Stimulated activated naive CD8-positive, alpha-beta T cell treated with anti-CD3 and anti-CD28 coated beads, Interleukin-15, amount 100 ng/mL, for 72 hours (primary cell): Measurements from ENCODE around the gene ADAMTS7.
A peak's percentile ranks its signal among the peaks of the same experiment; 100 is the strongest.
"Not testable (repeated sequence)": the region's sequence is repeated elsewhere in the genome, so short reads cannot be mapped to it uniquely, and the experiment has no call there.

Experiments
- ATAC-seq: fragments of 150-1000 bp; cut with Tn5 transposase; 2 replicates; pipeline ENCODE4 v1.10.0; 2021; ENCODE audit warnings: mild to moderate bottlenecking, moderate library complexity
- DNase-seq, 2 donors: peaks; one replicate each; pipeline ENCODE4 v3.0.0; 2021 to 2022
- H3K27ac Mint-ChIP-seq, 2 donors: one replicate each; pipeline ENCODE4 v1.8.0; 2022; ENCODE audit warnings: mild to moderate bottlenecking in 2 of 2, mixed read lengths in 2 of 2, moderate library complexity in 2 of 2
- H3K27me3 Mint-ChIP-seq: one replicate; pipeline ENCODE4 v1.8.0; 2022; ENCODE audit warnings: mixed read lengths
- H3K4me1 Mint-ChIP-seq: one replicate; pipeline ENCODE4 v1.8.0; 2022; ENCODE audit warnings: mild to moderate bottlenecking, mixed read lengths
- H3K4me3 Mint-ChIP-seq, 2 donors: one replicate each; pipeline ENCODE4 v1.8.0; 2022; ENCODE audit warnings: mild to moderate bottlenecking in 2 of 2, mixed read lengths in 2 of 2, moderate library complexity in 1 of 2
- H3K9me3 Mint-ChIP-seq, 2 donors: one replicate each; pipeline ENCODE4 v1.8.0; 2022; ENCODE audit warnings: mixed read lengths in 2 of 2

Gene ADAMTS7

DNA sequence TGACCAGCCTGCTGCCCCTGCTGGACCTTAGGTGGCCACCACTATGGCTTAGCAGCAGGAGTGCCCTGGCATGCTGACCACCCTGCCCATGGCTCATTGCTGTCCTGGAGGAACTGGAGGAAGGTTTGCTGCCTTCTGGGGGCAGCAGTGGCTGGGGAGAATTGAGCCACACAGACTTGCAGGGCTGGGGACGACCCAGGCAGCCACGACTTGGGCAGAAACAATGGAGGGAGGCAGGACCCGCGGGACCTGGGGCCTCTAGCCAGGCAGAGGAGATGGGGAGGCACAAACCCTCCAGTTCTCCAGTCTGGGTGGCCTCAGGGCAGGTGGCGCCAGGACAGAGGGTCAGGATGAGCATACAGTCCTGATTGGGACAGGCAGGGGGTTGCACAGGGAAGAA lies 32.8 kb downstream of the ADAMTS7 start:
- no peak overlapping the region for H3K4me3 Mint-ChIP-seq
- H3K27me3 Mint-ChIP-seq: peaks cover 20% of the 10 kb centered on the region
- no peak for DNase-seq
- no peaks in the 10 kb centered on the region for H3K4me1 Mint-ChIP-seq
- H3K27ac Mint-ChIP-seq: no peak overlapping the region
- H3K9me3 Mint-ChIP-seq: no peaks in the 10 kb centered on the region
- no peak for ATAC-seq

- not testable (repeated sequence) for DNase-seq, ATAC-seq, H3K27ac Mint-ChIP-seq, H3K4me3 Mint-ChIP-seq, H3K4me1 Mint-ChIP-seq, H3K9me3 Mint-ChIP-seq
- H3K27me3 Mint-ChIP-seq: peaks cover 20% of the 10 kb centered on the region
Observed at GRCh38 chr15:78777953-78778345, 33.3 kb downstream of the ADAMTS7 start.

GRCh38 chr15:78777290-78777952 lies 33.8 kb downstream of the ADAMTS7 start:
- H3K4me3 Mint-ChIP-seq, H3K4me1 Mint-ChIP-seq, DNase-seq, H3K9me3 Mint-ChIP-seq, ATAC-seq, H3K27ac Mint-ChIP-seq: not testable (repeated sequence)
- H3K27me3 Mint-ChIP-seq: peaks cover 20% of the 10 kb centered on the region

DNA sequence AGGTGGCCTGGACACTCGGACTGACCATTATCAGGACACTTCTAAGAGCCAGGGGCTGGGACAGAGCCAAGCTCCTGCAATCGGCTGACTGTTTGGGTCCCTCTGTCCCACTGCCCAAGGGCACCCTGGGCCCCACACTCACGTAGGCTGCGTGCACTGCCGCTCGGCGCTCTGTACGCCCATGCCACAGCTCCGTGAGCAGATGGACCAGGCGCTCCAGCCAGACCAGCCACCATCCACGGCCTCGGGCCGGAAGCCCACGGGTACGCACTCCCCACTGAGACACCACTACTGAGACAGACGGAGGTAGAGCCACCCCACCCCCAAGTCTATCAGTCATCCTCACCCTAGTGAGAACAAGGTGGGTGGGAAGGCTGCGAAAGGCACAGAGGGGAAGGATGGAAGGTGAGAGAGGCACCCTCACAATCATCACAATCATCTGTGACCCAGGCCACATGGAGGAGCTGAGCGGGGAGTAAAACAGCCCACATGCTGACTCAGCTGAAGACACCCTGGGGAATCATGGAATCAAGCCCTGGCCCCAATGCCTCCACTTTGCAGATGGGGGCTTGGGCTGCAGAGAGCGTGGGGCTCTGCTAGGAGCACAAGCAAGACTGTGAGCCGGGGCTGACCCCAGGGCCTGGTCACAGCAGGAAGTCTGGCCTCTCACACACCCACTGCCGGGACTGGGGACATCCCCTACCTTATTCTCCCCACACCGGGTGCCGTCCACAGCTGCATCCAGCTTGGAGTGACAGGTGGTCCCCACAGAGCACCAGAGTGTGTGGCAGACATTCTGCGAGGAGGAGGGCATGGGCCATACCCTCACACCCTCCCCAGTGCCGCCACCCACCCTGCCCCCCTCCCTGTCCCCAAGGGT lies 35.0 kb downstream of the ADAMTS7 start:
- Mint-ChIP-seq H3K27ac (peak overlapping the region in 1 of 2 donors; percentile 71), H3K27me3 (peaks cover 14% of the 10 kb centered on the region)
- not testable (repeated sequence) for ATAC-seq, H3K4me3 Mint-ChIP-seq, H3K4me1 Mint-ChIP-seq, H3K9me3 Mint-ChIP-seq, DNase-seq

DNA sequence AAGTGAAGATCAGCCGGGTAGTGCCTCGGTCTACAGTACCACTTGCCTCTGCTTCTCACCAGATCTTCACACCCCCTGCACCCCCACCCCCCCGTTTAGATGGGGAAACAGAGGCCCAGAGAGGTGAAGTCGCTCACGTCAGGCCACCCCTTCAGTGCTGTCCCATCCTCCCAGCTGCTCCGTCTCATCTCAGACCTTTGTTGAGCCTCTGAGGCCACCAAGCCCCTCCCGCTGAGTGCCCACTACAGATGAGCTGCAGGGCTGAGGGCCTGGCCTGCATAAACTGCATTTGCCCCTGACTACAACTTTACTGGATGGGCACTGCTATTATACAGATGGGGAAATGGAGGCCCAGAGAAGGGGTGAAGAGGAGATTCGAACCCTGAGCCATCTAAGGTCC lies 35.8 kb downstream of the ADAMTS7 start:
- Mint-ChIP-seq H3K9me3 (no peaks in the 10 kb centered on the region), H3K4me1 (no peaks in the 10 kb centered on the region)

GRCh38 chr15:78774451-78774990 lies 36.7 kb downstream of the ADAMTS7 start:
- not testable (repeated sequence) for H3K4me1 Mint-ChIP-seq, ATAC-seq

More for the DNA sequence above, 35.8 kb downstream of the ADAMTS7 start:
- Mint-ChIP-seq H3K4me3 (no peak overlapping the region), H3K27ac (no peak overlapping the region), H3K27me3 (peaks cover 12% of the 10 kb centered on the region)
- DNase-seq: no peak
- ATAC-seq: no peak

DNA sequence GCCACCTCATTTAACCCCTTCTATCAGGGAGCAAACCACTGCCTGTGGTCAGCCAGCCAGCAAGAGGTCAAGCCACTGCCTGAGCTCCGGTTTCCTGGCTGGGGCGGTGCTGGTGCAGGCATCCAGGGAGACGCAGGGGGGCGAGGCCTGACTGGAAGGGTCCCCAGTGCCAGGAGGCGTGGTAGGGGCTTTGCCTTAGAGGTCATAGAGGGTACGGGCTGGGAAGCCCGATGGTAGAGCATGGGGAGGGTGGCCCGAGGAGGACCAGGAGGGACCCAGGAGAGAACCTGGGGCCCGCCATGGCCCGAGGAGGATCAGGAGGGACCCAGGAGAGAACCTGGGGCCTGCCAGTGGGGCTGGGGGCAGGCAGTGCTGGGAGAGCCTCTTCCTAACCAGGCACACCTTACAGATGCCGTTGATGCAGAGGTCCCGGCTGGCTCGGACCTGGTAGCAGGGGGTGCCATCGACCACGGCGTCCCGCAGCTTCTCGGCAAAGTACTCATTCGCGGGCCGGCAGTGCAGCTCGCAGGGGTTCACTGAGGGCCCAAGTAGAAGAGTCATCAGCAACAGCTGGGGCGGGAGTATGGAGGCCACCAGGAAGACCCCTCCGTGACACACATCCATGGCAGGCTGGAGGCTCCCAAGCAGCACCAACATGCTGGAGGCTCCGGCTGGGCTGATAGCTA lies 37.4 kb downstream of the ADAMTS7 start:
- H3K4me1 Mint-ChIP-seq, H3K4me3 Mint-ChIP-seq, H3K9me3 Mint-ChIP-seq, ATAC-seq, H3K27ac Mint-ChIP-seq, DNase-seq: not testable (repeated sequence)
- peaks cover 12% of the 10 kb centered on the region for H3K27me3 Mint-ChIP-seq

More at GRCh38 chr15:78774451-78774990, 36.7 kb downstream of the ADAMTS7 start:
- H3K4me3 Mint-ChIP-seq, H3K9me3 Mint-ChIP-seq, DNase-seq: not testable (repeated sequence)
- Mint-ChIP-seq H3K27ac (peak overlapping the region in 1 of 2 donors; percentile 76), H3K27me3 (peaks cover 12% of the 10 kb centered on the region)

DNA sequence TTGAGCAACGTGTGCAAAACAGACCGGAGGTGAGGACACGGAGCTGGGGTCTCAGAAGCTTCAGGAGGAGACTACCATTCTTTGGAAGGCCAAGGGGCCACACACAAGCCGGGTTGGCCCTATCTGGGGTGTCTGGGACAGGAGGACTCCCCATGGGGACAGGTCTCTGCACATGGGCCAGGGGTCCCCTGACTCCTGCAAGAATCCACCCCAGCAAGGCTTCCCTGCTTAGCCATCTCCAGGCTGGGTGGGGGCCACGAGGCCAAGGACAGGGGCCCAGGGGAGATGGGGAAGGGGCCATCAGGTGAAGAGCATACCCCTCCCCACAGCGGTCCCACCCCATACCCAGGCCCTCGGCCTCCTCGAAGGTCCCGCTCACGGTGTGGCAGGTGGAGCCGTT lies 38.5 kb downstream of the ADAMTS7 start:
- no peaks in the 10 kb centered on the region for H3K4me1 Mint-ChIP-seq
- no peaks in the 10 kb centered on the region for H3K9me3 Mint-ChIP-seq
- peaks cover 2% of the 10 kb centered on the region for H3K27me3 Mint-ChIP-seq
- no peak for ATAC-seq
- H3K4me3 Mint-ChIP-seq: no peak overlapping the region
- no peak overlapping the region for H3K27ac Mint-ChIP-seq
- no peak for DNase-seq

GRCh38 chr15:78771436-78772000 lies 39.7 kb downstream of the ADAMTS7 start:
- H3K9me3 Mint-ChIP-seq, H3K27me3 Mint-ChIP-seq, H3K4me3 Mint-ChIP-seq, DNase-seq, H3K4me1 Mint-ChIP-seq, H3K27ac Mint-ChIP-seq, ATAC-seq: not testable (repeated sequence)

GRCh38 chr15:78771020-78771419 lies 40.2 kb downstream of the ADAMTS7 start:
- not testable (repeated sequence) for H3K9me3 Mint-ChIP-seq, H3K4me3 Mint-ChIP-seq, DNase-seq, H3K4me1 Mint-ChIP-seq, H3K27ac Mint-ChIP-seq, ATAC-seq, H3K27me3 Mint-ChIP-seq

DNA sequence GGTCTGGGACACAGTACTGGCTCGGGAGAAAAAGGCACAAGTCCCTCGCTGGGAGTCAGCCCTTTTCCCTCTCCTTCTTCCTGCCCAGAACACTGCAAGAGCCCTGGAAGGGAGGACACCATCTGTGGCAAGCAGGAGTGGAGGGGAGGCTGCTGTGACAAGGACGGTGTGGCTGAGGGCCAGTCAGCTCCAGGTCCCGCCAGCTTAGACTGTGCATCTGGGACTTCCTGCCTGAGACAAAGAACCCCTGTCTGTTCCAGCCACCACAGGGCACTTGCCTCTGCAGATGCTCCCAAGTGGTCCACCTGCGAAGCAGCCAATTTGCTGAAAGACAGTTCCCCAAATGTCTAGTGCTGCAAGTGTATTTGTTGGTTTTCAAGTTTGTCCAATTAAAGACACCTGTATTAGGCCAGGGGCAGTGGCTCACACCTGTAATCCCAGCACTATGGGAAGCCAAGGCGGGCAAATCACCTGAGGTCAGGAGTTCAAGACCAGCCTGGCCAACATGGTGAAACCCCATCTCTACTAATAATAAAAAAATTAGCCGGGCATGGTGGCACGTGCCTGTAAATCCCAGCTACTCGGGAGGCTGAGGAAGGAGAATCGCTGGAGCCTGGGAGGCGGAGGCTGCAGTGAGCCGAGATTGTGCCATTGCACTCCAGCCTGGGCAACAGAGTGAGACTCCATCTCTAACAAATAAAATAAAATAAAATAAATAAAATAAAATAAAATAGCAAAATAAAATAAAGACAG lies 41.6 kb downstream of the ADAMTS7 start:
- not testable (repeated sequence) for H3K4me3 Mint-ChIP-seq, H3K27me3 Mint-ChIP-seq, ATAC-seq, H3K4me1 Mint-ChIP-seq, H3K9me3 Mint-ChIP-seq, DNase-seq
- peak overlapping the region; percentile 44 to 80 for H3K27ac Mint-ChIP-seq

- H3K4me1 Mint-ChIP-seq: no peaks in the 10 kb centered on the region
- no peak for DNase-seq
- H3K27me3 Mint-ChIP-seq: no peaks in the 10 kb centered on the region
- no peaks in the 10 kb centered on the region for H3K9me3 Mint-ChIP-seq
- no peak overlapping the region for H3K4me3 Mint-ChIP-seq
- no peak for ATAC-seq
- peak overlapping the region; percentile 44 to 80 for H3K27ac Mint-ChIP-seq
Observed at GRCh38 chr15:78768531-78769408, 42.5 kb downstream of the ADAMTS7 start.

DNA sequence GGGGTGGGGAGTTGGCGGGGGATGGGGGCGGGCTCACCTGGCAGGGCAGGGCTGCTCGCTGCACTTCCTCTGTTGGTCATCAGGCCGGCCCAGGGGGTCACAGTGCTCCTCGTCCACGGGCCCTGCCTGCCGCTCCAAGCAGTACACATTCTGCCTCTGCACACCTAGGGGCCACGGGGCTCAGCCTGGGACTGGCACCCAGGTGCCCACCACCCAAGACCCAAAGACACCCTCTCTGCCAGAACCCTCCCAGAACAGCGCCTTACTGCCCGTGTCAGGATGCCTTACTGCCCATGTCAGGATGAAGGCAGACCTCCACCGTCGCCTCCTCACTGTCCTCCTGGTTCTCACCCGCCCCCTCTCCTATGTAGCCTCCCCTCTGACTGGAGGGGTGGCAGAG lies 43.2 kb downstream of the ADAMTS7 start:
- ATAC-seq (no peak), DNase-seq (no peak)
- Mint-ChIP-seq H3K9me3 (no peaks in the 10 kb centered on the region), H3K4me1 (peaks cover 5% of the 10 kb centered on the region), H3K27ac (peak overlapping the region in 1 of 2 donors; percentile 80), H3K4me3 (no peak overlapping the region), H3K27me3 (no peaks in the 10 kb centered on the region)
